GDM1 (cell line): ENCODE data around the gene STYXL2.

Experiments
- DNase-seq: peaks from one replicate; lab custom pipeline; 2025; lab: John Stamatoyannopoulos, UW

STYXL2 gene

GRCh38 chr1:167109125-167109524 is 15.2 kb downstream of the STYXL2 start:
- DNase-seq: no peak

GRCh38 chr1:167110586-167110985 is 16.7 kb downstream of the STYXL2 start:
- DNase-seq: peak; percentile 18

- DNase-seq: no peak
Measured at GRCh38 chr1:167111868-167112709, 18.2 kb downstream of the STYXL2 start.

- no peak for DNase-seq
Measured at GRCh38 chr1:167114725-167115124, 20.9 kb downstream of the STYXL2 start.

- DNase-seq: no peak
Measured at GRCh38 chr1:167115655-167116054, 21.8 kb downstream of the STYXL2 start.

GRCh38 chr1:167116174-167116573 is 22.3 kb downstream of the STYXL2 start:
- no peak for DNase-seq

- DNase-seq: no peak
Measured at GRCh38 chr1:167117225-167117624, 23.4 kb downstream of the STYXL2 start.

- DNase-seq: no peak
Measured at GRCh38 chr1:167118188-167118587, 24.3 kb downstream of the STYXL2 start.

GRCh38 chr1:167119696-167120095 is 25.8 kb downstream of the STYXL2 start:
- DNase-seq: no peak

GRCh38 chr1:167120899-167121298 is 27.0 kb downstream of the STYXL2 start:
- DNase-seq: no peak

- no peak for DNase-seq
Measured at GRCh38 chr1:167121375-167122120, 27.7 kb downstream of the STYXL2 start.

GRCh38 chr1:167122121-167122480 is 28.2 kb downstream of the STYXL2 start:
- no peak for DNase-seq

- DNase-seq: no peak
Measured at GRCh38 chr1:167122568-167122967, 28.7 kb downstream of the STYXL2 start.

GRCh38 chr1:167126317-167126716 is 32.4 kb downstream of the STYXL2 start:
- no peak for DNase-seq

- no peak for DNase-seq
Measured at GRCh38 chr1:167126811-167127210, 32.9 kb downstream of the STYXL2 start.

GRCh38 chr1:167127236-167127635 is 33.4 kb downstream of the STYXL2 start:
- DNase-seq: no peak

- DNase-seq: no peak
Measured at GRCh38 chr1:167127661-167128060, 33.8 kb downstream of the STYXL2 start.

GRCh38 chr1:167128261-167129227 is 34.7 kb downstream of the STYXL2 start:
- no peak for DNase-seq

- DNase-seq: peak; percentile 52
Measured at GRCh38 chr1:167130829-167131510, 37.1 kb downstream of the STYXL2 start.

- no peak for DNase-seq
Measured at GRCh38 chr1:167132301-167133010, 38.6 kb downstream of the STYXL2 start.

GRCh38 chr1:167135281-167135840 is 41.5 kb downstream of the STYXL2 start:
- no peak for DNase-seq
